ENCODE results near the gene KRT81. TPM values are rescaled to one million over a fixed set of nuclear protein-coding genes. Genes with fewer than 3 reads are reported as not detected.

The KRT81 gene
- total and polyA plus RNA-seq, 2 donors from 2014 or later: not detected

GRCh38 chr12:52266514-52266913, 24.8 kb downstream of the KRT81 start:
- no peak overlapping the region for H3K27ac ChIP-seq (ENCODE audit: low read depth in 2 of 2, low read length in 2 of 2)
- no peak for FAIRE-seq
- no peak overlapping the region for H3K4me3 ChIP-seq (ENCODE audit: low read length in 3 of 3)
- no peaks in the 10 kb centered on the region for H3K27me3 ChIP-seq (ENCODE audit: control insufficient read depth, insufficient read depth, low read length)
- peak in 1 of 5 donors; percentile 37 for DNase-seq
- no peak for TF ChIP-seq CTCF (IDR thresholded peaks at IDR 0.05; ENCODE audit: borderline replicate concordance, extremely low read depth, insufficient read depth)
- no peak overlapping the region for H3K9ac ChIP-seq (ENCODE audit: low read length in 3 of 3)
- H3K4me1 ChIP-seq (ENCODE audit: control insufficient read depth in 2 of 3, insufficient read depth in 2 of 3, low read depth in 1 of 3, low read length in 3 of 3): peaks cover 0 to 4% (median under 1%) of the 10 kb centered on the region in 3 donors
- intact Hi-C loops (cut with DNase I): no loop called here
- H3K9me3 ChIP-seq (ENCODE audit: control insufficient read depth in 2 of 3, insufficient read depth in 1 of 3, low read length in 3 of 3): no peaks in the 10 kb centered on the region
- no peaks in the 10 kb centered on the region for H3K36me3 ChIP-seq (ENCODE audit: control insufficient read depth in 2 of 3, insufficient read depth in 3 of 3, low read length in 3 of 3)

- Histone ChIP-seq H3K9me3 (ENCODE audit: control insufficient read depth in 2 of 3, insufficient read depth in 1 of 3, low read length in 3 of 3) (no peaks in the 10 kb centered on the region), H3K36me3 (ENCODE audit: control insufficient read depth in 2 of 3, insufficient read depth in 3 of 3, low read length in 3 of 3) (no peaks in the 10 kb centered on the region), H3K4me1 (ENCODE audit: control insufficient read depth in 2 of 3, insufficient read depth in 2 of 3, low read depth in 1 of 3, low read length in 3 of 3) (peaks cover 0 to 4% (median 3%) of the 10 kb centered on the region in 3 donors), H3K4me3 (ENCODE audit: low read length in 3 of 3) (no peak overlapping the region), H3K27ac (ENCODE audit: low read depth in 2 of 2, low read length in 2 of 2) (no peak overlapping the region), H3K9ac (ENCODE audit: low read length in 3 of 3) (no peak overlapping the region), H3K27me3 (ENCODE audit: control insufficient read depth, insufficient read depth, low read length) (no peaks in the 10 kb centered on the region)
- intact Hi-C loops (cut with DNase I): no loop called here
- no peak for TF ChIP-seq CTCF (IDR thresholded peaks at IDR 0.05; ENCODE audit: borderline replicate concordance, extremely low read depth, insufficient read depth)
- FAIRE-seq: no peak
- DNase-seq: peak in 2 of 5 donors; percentile 64 to 87
Observed at GRCh38 chr12:52264435-52264825, 26.9 kb downstream of the KRT81 start.

- DNase-seq: peak in 1 of 5 donors; percentile 49
- no peaks in the 10 kb centered on the region for H3K9me3 ChIP-seq (ENCODE audit: control insufficient read depth in 2 of 3, insufficient read depth in 1 of 3, low read length in 3 of 3)
- H3K27me3 ChIP-seq (ENCODE audit: control insufficient read depth, insufficient read depth, low read length): no peaks in the 10 kb centered on the region
- TF ChIP-seq CTCF (IDR thresholded peaks at IDR 0.05; ENCODE audit: borderline replicate concordance, extremely low read depth, insufficient read depth): no peak
- no peak overlapping the region for H3K4me3 ChIP-seq (ENCODE audit: low read length in 3 of 3)
- FAIRE-seq: no peak
- peaks cover 0 to 4% (median 3%) of the 10 kb centered on the region in 3 donors for H3K4me1 ChIP-seq (ENCODE audit: control insufficient read depth in 2 of 3, insufficient read depth in 2 of 3, low read depth in 1 of 3, low read length in 3 of 3)
- H3K27ac ChIP-seq (ENCODE audit: low read depth in 2 of 2, low read length in 2 of 2): no peak overlapping the region
- no peak overlapping the region for H3K9ac ChIP-seq (ENCODE audit: low read length in 3 of 3)
- H3K36me3 ChIP-seq (ENCODE audit: control insufficient read depth in 2 of 3, insufficient read depth in 3 of 3, low read length in 3 of 3): no peaks in the 10 kb centered on the region
- intact Hi-C loops (cut with DNase I): no loop called here
Observed at GRCh38 chr12:52263761-52264434, 27.4 kb downstream of the KRT81 start.
